ENCODE measurements around the gene BTN1A1.
A peak's percentile ranks its signal among the peaks of the same experiment; 100 is the strongest.

BTN1A1 gene

GRCh38 chr6:26457806-26458688 lies 42.1 kb upstream of the BTN1A1 start, which contains the start of gene BTN2A1 (continued):
- TF ChIP-seq ZNF639 (tag by site-specific recombination; IDR thresholded peaks at IDR 0.05): no peak
- peak; percentile 81 for TF ChIP-seq ZBTB48 (tag by site-specific recombination; IDR thresholded peaks at IDR 0.05)
- TF ChIP-seq KLF9 (tag by site-specific recombination; IDR thresholded peaks at IDR 0.05; ENCODE audit: low read depth): peak; percentile 24; the same call in 1 of the 2 replicates
- no peak for TF ChIP-seq SCRT1 (tag by site-specific recombination; IDR thresholded peaks at IDR 0.05; ENCODE audit: borderline replicate concordance)
- TF ChIP-seq ZNF292 (tag by site-specific recombination; IDR thresholded peaks at IDR 0.05; ENCODE audit: borderline replicate concordance, low read depth): no peak
- no peak for TF ChIP-seq ZNF449 (tag by site-specific recombination; IDR thresholded peaks at IDR 0.05)
- no peak for TF ChIP-seq ZNF433 (tag by site-specific recombination; IDR thresholded peaks at IDR 0.05; ENCODE audit: low read depth)
- no peak for TF ChIP-seq MEIS1 (CRISPR knock-in tag; IDR thresholded peaks at IDR 0.05; ENCODE audit: borderline replicate concordance)
- no peak for TF ChIP-seq ZNF146 (tag by site-specific recombination; IDR thresholded peaks at IDR 0.05)
- TF ChIP-seq, protein P1, sequence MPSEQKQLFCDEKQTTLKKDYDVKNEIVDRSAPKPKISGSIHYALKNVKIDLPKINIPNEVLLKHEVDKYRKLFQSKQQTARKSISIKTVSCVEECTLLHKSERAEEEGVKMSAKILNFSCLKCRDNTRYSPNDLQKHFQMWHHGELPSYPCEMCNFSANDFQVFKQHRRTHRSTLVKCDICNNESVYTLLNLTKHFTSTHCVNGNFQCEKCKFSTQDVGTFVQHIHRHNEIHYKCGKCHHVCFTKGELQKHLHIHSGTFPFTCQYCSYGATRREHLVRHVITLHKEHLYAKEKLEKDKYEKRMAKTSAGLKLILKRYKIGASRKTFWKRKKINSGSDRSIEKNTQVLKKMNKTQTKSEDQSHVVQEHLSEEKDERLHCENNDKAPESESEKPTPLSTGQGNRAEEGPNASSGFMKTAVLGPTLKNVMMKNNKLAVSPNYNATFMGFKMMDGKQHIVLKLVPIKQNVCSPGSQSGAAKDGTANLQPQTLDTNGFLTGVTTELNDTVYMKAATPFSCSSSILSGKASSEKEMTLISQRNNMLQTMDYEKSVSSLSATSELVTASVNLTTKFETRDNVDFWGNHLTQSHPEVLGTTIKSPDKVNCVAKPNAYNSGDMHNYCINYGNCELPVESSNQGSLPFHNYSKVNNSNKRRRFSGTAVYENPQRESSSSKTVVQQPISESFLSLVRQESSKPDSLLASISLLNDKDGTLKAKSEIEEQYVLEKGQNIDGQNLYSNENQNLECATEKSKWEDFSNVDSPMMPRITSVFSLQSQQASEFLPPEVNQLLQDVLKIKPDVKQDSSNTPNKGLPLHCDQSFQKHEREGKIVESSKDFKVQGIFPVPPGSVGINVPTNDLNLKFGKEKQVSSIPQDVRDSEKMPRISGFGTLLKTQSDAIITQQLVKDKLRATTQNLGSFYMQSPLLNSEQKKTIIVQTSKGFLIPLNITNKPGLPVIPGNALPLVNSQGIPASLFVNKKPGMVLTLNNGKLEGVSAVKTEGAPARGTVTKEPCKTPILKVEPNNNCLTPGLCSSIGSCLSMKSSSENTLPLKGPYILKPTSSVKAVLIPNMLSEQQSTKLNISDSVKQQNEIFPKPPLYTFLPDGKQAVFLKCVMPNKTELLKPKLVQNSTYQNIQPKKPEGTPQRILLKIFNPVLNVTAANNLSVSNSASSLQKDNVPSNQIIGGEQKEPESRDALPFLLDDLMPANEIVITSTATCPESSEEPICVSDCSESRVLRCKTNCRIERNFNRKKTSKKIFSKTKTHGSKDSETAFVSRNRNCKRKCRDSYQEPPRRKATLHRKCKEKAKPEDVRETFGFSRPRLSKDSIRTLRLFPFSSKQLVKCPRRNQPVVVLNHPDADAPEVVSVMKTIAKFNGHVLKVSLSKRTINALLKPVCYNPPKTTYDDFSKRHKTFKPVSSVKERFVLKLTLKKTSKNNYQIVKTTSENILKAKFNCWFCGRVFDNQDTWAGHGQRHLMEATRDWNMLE (tag by site-specific recombination; conservative IDR thresholded peaks at IDR 0.05; ENCODE audit: low read depth): no peak
- TF ChIP-seq EGR2 (tag by site-specific recombination; IDR thresholded peaks at IDR 0.05; ENCODE audit: low read depth): no peak
- TF ChIP-seq, protein P2, sequence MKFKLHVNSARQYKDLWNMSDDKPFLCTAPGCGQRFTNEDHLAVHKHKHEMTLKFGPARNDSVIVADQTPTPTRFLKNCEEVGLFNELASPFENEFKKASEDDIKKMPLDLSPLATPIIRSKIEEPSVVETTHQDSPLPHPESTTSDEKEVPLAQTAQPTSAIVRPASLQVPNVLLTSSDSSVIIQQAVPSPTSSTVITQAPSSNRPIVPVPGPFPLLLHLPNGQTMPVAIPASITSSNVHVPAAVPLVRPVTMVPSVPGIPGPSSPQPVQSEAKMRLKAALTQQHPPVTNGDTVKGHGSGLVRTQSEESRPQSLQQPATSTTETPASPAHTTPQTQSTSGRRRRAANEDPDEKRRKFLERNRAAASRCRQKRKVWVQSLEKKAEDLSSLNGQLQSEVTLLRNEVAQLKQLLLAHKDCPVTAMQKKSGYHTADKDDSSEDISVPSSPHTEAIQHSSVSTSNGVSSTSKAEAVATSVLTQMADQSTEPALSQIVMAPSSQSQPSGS (tag by site-specific recombination; IDR thresholded peaks at IDR 0.05; ENCODE audit: low read depth): no peak
- no peak for TF ChIP-seq ZNF132 (tag by site-specific recombination; IDR thresholded peaks at IDR 0.05; ENCODE audit: borderline replicate concordance)
- TF ChIP-seq ZNF596 (tag by site-specific recombination; IDR thresholded peaks at IDR 0.05): no peak
- TF ChIP-seq ZNF623 (tag by site-specific recombination; IDR thresholded peaks at IDR 0.05): no peak
- no peak for TF ChIP-seq GFI1B (tag by site-specific recombination; IDR thresholded peaks at IDR 0.05)
- no peak for TF ChIP-seq ZNF202 (tag by site-specific recombination; IDR thresholded peaks at IDR 0.05; ENCODE audit: borderline replicate concordance)
- TF ChIP-seq TCF7L2 (IDR thresholded peaks at IDR 0.05; ENCODE audit: borderline replicate concordance, low read depth, low read length): no peak
- TF ChIP-seq ZNF2 (tag by site-specific recombination; IDR thresholded peaks at IDR 0.05): peak; percentile 49; the same call in 1 of the 2 replicates
- peak; percentile 13; the same call in 1 of the 2 replicates for TF ChIP-seq KLF8 (tag by site-specific recombination; IDR thresholded peaks at IDR 0.05)
- TF ChIP-seq ZNF391 (tag by site-specific recombination; IDR thresholded peaks at IDR 0.05; ENCODE audit: borderline replicate concordance, low read depth): no peak
- TF ChIP-seq ZNF24 (tag by site-specific recombination; IDR thresholded peaks at IDR 0.05): no peak
- TF ChIP-seq ZNF600 (tag by site-specific recombination; IDR thresholded peaks at IDR 0.05): 0 out of 2 replicates have a peak, but pooled peaks have one; percentile 32
- no peak for TF ChIP-seq HOXA7 (CRISPR knock-in tag; IDR thresholded peaks at IDR 0.05; ENCODE audit: borderline replicate concordance)
- no peak for TF ChIP-seq ZNF626 (tag by site-specific recombination; IDR thresholded peaks at IDR 0.05)
- no peak for TF ChIP-seq PRDM1 (tag by site-specific recombination; IDR thresholded peaks at IDR 0.05)
- TF ChIP-seq ZFHX2 (tag by site-specific recombination; conservative IDR thresholded peaks at IDR 0.05): 0 out of 2 replicates have a peak, but pooled peaks have one; percentile 10
- no peak for TF ChIP-seq FEZF1 (tag by site-specific recombination; IDR thresholded peaks at IDR 0.05)
- TF ChIP-seq ZSCAN5A (tag by site-specific recombination; IDR thresholded peaks at IDR 0.05): no peak
